GM18517 (cell line): ENCODE measurements around the gene SVEP1.
"Not testable (repeated sequence)": the region's sequence is repeated elsewhere in the genome, so short reads cannot be mapped to it uniquely, and the experiment has no call there.

Source experiments
- ATAC-seq: cut with Tn5 transposase; IDR thresholded peaks from one replicate; pipeline ENCODE4 v1.9.1; 2021; ENCODE audit warnings: mild to moderate bottlenecking, moderate library complexity; ENCODE audit not compliant: unreplicated experiment

The SVEP1 gene

GRCh38 chr9:110383491-110383890 is 196.1 kb downstream of the SVEP1 start:
- no peak for ATAC-seq

- no peak for ATAC-seq
These were observed 196.8 kb downstream of the SVEP1 start for GRCh38 chr9:110382731-110383130.

GRCh38 chr9:110371411-110372007 is 208.0 kb downstream of the SVEP1 start:
- ATAC-seq = no peak

GRCh38 chr9:110370315-110370714 is 209.2 kb downstream of the SVEP1 start:
- ATAC-seq = no peak

DNA sequence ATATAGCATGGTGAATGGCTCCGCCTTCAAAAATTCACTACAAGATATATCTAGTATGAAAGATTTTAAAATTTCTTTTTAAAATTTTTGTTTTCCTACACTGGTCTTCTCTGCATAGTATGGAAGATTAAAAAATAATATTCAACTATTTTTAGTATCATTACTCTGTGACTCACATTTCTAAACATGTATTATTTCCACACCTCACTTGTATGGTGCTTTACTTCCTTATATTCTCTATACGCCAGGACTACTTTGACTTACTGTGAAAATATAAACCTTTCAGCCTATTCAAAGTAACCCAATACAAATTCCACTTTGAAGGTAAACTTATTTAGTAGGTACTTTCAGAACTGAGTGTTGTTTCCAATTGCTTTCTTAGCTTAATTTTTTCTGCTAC is 215.1 kb downstream of the SVEP1 start:
- ATAC-seq = no peak

DNA sequence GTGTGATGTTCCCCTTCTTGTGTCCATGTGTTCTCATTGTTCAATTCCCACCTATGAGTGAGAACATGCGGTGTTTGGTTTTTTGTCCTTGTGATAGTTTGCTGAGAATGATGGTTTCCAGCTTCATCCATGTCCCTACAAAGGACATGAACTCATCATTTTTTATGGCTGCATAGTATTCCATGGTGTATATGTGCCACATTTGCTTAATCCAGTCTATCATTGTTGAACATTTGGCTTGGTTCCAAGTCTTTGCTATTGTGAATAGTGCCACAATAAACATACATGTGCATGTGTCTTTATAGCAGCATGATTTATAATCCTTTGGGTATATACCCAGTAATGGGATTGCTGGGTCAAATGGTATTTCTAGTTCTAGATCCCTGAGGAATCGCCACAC is 220.5 kb downstream of the SVEP1 start:
- ATAC-seq = not testable (repeated sequence)

- no peak for ATAC-seq
These were observed 222.0 kb downstream of the SVEP1 start for GRCh38 chr9:110357505-110357904.

DNA sequence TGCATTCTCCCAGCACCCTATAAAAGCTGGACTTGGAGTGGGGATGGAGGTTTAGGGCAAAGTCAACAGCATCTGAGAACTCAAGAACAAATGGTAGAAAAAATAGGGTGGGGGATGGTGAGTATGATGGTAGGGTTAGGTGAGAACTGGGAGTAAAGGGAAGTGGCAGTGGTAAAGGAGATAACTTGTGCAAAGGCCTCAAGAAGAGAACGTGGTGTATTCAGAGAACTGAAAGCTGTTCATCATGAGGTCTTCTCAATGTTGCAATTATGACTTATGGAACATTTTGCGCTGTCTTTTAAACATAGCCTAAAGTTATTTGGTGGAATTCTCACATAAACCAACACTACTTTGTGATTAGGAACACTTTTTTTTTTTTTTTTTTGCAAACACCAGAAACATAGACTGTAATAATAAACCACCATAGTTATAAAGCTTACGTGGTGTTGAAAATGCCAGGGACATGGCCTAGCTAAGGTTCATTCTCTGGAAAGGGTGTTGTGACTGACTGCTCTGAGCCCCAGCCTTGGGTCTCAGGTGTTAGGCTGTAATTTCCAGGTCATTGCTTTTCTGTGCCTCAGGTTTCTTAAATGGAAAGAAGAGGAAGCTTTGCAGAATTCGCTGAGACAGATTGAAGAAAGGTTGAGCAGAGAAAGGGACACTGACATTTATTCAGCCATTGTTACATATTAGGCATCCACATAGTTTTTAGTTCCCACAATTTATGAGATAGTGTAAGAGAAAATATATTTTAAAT is 222.7 kb downstream of the SVEP1 start:
- ATAC-seq = no peak

DNA sequence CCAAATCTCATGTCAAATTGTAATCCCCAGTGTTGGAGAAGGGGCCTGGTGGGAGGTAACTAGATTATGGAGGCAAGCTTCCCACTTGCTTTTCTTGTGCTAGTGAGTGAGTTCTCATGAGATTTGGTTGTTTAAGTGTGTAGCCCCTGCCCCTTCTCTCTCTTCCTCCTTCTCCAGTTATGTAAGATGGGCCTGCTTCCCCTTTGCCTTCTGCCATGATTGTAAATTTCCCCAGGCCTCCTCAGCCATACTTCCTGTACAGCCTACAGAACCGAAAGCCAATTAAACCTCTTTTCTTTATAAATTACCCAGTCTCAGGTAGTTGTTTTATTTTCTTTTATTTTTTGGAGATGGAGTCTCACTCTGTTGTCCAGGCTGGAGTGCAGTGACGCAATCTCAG is 223.6 kb downstream of the SVEP1 start:
- ATAC-seq = no peak

- ATAC-seq = no peak
These were observed 228.5 kb downstream of the SVEP1 start for GRCh38 chr9:110351009-110351467.

GRCh38 chr9:110346325-110346724 is 233.2 kb downstream of the SVEP1 start:
- no peak for ATAC-seq

GRCh38 chr9:110344821-110345220 is 234.7 kb downstream of the SVEP1 start:
- no peak for ATAC-seq

GRCh38 chr9:110343551-110343950 is 236.0 kb downstream of the SVEP1 start:
- no peak for ATAC-seq

DNA sequence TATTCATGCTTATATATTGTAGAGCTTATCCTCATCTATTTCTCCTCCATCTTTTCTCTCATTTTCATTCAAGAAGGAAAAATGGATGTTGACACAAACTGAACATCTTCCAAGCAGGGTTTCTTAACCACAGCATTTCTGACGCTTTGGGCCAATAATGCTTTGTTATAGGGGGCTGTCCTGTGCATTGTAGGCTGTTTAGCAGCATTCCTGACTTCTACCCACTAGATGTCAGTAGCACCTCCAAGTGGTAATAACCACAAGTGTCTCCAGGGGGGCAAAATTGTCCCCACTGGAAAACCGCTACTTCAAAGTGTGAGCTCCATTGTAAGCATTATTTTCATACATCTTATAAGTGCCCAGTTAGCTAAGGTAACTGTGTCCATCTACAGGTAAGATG is 239.2 kb downstream of the SVEP1 start:
- ATAC-seq = no peak

GRCh38 chr9:110338143-110338542 is 241.4 kb downstream of the SVEP1 start:
- no peak for ATAC-seq

GRCh38 chr9:110337727-110338126 is 241.8 kb downstream of the SVEP1 start, which contains the start of gene TXNDC8:
Gene TXNDC8, minus strand, starts transcription at chr9:110337863.
- ATAC-seq = no peak

DNA sequence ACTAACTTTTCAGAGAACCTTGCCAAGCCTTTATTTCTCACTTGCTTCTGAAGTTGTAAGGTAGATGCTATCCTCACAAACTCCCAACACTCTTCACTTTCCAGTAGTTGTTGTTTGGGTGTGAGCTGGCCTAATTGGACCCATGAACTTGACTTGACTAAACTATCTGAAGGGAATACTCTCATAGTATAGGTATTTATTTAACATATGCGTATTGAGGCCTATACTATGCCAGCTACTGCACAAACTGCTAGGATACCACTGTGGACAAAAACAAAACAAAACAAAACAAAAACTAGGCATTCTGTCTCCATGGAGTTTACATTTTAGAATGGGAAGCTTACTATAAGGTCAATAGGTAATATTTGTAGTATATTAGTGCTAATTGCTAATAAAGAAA is 243.2 kb downstream of the SVEP1 start:
- no peak for ATAC-seq

DNA sequence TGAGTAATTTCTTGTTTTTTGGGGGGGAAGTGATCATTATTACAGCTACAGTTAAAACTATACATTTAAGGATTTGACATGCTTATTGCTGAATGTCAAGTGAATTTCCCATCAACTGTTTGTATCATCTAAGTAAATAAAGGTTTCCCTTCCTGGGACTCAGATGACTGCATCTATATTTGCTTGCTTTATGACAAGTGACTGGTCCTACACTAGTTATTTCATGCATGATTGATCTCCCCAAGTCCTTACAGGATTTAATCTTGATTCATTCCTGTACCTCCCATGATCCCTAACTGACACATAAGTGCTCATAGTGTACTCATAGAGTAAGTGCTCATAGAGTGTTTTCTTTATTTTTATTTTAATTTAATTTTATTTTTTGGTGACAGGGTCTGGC is 244.7 kb downstream of the SVEP1 start:
- peak; percentile 9 for ATAC-seq

GRCh38 chr9:110334183-110334582 is 245.4 kb downstream of the SVEP1 start:
- peak; percentile 82 for ATAC-seq

DNA sequence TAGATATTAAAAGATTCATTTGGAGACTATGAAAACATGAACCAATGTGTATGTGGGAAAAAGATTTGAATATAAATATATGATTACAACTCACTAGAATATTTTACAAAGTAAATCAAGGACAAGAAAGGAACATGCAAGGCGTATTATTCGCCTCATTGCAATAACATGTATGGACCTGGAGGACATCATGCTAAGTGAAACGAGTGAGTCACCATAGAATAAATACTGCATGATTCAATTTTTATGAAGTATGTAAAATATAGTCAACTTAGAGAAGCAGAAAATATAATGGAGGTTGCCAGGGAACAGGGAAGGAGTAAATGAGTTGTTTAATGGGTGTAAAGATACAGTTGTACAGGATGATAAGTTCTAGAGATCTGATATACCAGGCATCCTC is 246.8 kb downstream of the SVEP1 start:
- no peak for ATAC-seq

- ATAC-seq = no peak
These were observed 248.9 kb downstream of the SVEP1 start for GRCh38 chr9:110330484-110331105.

- no peak for ATAC-seq
These were observed 249.8 kb downstream of the SVEP1 start for GRCh38 chr9:110329639-110330230.
